Activated T-helper 1 cell treated with anti-CD3 and anti-CD28 coated beads, Interleukin-12 subunit alpha, Interleukin-12 subunit beta, Interleukin-2, Interleukin-4 antibody, amounts not matched to agents 30 ng/mL and 10 ng/mL and 1 ng/mL, durations not matched to agents 14 hours and 24 hours and 36 hours (primary cell): Measurements from ENCODE around the gene ADAP1. TPM values are rescaled to one million over a fixed set of nuclear protein-coding genes. Genes with fewer than 3 reads are reported as not detected.
A peak's percentile ranks its signal among the peaks of the same experiment; 100 is the strongest.

Experiments
- DNase-seq: peaks from one replicate; pipeline ENCODE4 v3.0.0; 2021; ENCODE audit warnings: low spot score
- H3K27ac Mint-ChIP-seq: one replicate; pipeline ENCODE4 v1.8.0; 2021; ENCODE audit warnings: mild to moderate bottlenecking, mixed read lengths
- H3K27me3 Mint-ChIP-seq: one replicate; pipeline ENCODE4 v1.8.0; 2022; ENCODE audit warnings: mild to moderate bottlenecking, moderate library complexity, mixed read lengths; ENCODE audit not compliant: insufficient read depth
- H3K36me3 Mint-ChIP-seq: one replicate; pipeline ENCODE4 v1.8.0; 2021; ENCODE audit warnings: low read depth, mixed read lengths
- H3K4me1 Mint-ChIP-seq: one replicate; pipeline ENCODE4 v1.8.0; 2021; ENCODE audit warnings: low read depth, mixed read lengths
- H3K4me3 Mint-ChIP-seq: one replicate; pipeline ENCODE4 v1.8.0; 2021; ENCODE audit warnings: mild to moderate bottlenecking, moderate library complexity, mixed read lengths
- H3K9me3 Mint-ChIP-seq: one replicate; pipeline ENCODE4 v1.8.0; 2021; ENCODE audit warnings: mixed read lengths
- intact Hi-C: fragments of 100-400 bp; cut with micrococcal nuclease; formaldehyde crosslinking; loops from one replicate; pipeline ENCODE4 v1.15.1; 2024
- total RNA-seq: library from RNA; stranded (reverse); gene quantifications from 2 replicates; pipeline ENCODE4 v1.2.3, GENCODE V29; 2022

The ADAP1 gene
- total RNA-seq, 1 donor from 2014 or later = 80.9 TPM

DNA sequence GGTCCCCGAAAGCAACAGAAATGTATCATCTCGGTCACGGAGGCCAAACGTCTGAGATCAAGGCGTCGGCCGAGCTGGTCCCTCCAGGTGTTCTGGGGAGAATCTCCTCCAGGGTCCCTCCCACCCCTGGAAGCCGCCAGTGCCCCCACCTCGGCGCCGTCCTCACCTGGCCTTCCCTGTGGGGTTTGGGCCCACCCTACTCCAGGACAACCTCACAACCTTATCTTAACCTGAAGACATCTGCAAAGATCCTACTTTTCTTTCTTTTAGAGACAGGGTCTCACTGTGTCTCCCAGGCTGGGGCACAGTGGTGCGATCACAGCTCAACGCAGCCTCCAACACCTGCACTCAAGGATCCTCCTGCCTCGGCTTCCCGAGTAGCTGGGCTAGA lies 33.4 kb downstream of the ADAP1 start:
- H3K4me1 Mint-ChIP-seq = peaks cover 23% of the 10 kb centered on the region

DNA sequence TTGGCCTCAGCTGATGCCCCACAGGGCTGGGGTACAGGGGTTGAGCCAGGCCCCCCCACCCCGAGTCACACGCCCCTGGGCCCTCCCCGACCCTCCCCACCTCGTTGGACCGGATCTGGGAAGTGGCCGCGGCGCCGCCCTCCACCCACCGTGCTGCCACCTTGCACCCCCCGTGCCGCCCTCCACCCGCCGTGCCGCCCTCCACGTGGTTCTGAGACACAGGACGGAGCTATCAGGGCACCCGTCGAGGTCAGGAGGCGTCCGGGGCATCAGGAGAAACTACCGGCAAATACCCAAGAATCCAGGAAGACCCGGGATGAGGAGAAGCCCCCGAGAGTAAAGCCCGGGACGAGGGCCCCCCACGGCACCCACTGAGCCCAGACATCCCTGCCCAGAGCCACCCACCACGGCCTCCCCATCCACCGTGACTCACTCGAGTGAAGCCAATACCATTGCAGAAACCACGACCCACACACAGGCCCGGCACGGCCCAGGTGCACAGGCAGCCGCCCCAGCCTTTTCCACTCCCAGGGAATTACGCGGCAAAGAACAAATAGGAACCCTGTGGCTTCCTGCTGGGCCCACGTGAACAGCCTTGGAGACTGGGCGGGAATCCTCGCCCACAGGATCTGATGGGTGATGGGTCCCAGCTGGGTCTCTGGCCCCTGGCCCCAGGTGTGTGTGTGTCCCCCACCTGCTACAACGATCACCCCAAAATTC lies 34.0 kb downstream of the ADAP1 start:
- Mint-ChIP-seq H3K36me3 (peaks cover 8% of the 10 kb centered on the region), H3K4me1 (peaks cover 25% of the 10 kb centered on the region), H3K27me3 (peaks cover 4% of the 10 kb centered on the region), H3K4me3 (peak overlapping the region; percentile 31), H3K27ac (peak overlapping the region; percentile 78), H3K9me3 (no peaks in the 10 kb centered on the region)
- intact Hi-C loops = loop anchor here (5.0 kb wide), 1 partner anchor 122 kb away; the partner anchor contains the start of gene GPR146
- DNase-seq = no peak

More for the DNA sequence above, 33.4 kb downstream of the ADAP1 start:
- Mint-ChIP-seq H3K4me3 (peak overlapping the region; percentile 31), H3K27ac (peak overlapping the region; percentile 78), H3K36me3 (peaks cover 8% of the 10 kb centered on the region), H3K27me3 (peaks cover 4% of the 10 kb centered on the region), H3K9me3 (no peaks in the 10 kb centered on the region)
- DNase-seq = no peak
- intact Hi-C loops = loop anchor here (5.0 kb wide), 1 partner anchor 121 kb away; the partner anchor contains the start of gene GPR146

DNA sequence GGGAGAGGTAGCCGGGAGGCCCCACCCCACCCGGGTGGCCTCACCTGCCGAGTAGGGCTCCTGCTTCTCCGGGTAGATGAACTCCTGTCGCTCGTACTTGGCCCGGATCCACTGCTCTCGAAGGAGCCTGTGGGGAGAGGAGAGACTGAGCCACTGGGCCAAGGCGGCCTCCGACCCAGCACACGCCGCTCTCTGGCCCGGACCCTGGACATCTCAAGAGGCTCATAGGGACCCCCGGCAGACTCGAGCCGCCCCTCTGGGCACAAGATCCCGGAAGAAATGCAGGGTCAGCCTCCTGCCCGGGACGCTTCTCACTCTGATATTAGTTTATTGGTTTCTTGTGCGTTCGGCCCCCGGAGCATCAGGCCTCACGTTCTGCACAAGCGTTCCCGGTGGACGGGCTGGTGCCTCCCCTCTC lies 34.5 kb downstream of the ADAP1 start:
- intact Hi-C loops = loop anchor here (5.0 kb wide), 1 partner anchor 122 kb away; the partner anchor contains the start of gene GPR146
- no peak overlapping the region for H3K4me3 Mint-ChIP-seq
- H3K4me1 Mint-ChIP-seq = peaks cover 25% of the 10 kb centered on the region
- H3K9me3 Mint-ChIP-seq = no peaks in the 10 kb centered on the region
- H3K27me3 Mint-ChIP-seq = peaks cover 4% of the 10 kb centered on the region
- no peak for DNase-seq
- H3K27ac Mint-ChIP-seq = no peak overlapping the region
- H3K36me3 Mint-ChIP-seq = peaks cover 8% of the 10 kb centered on the region

GRCh38 chr7:919114-919442 lies 35.4 kb downstream of the ADAP1 start:
- no peak for DNase-seq
- Mint-ChIP-seq H3K4me1 (peaks cover 19% of the 10 kb centered on the region), H3K27ac (no peak overlapping the region), H3K36me3 (peaks cover 8% of the 10 kb centered on the region), H3K4me3 (no peak overlapping the region), H3K9me3 (no peaks in the 10 kb centered on the region), H3K27me3 (peaks cover 4% of the 10 kb centered on the region)
- intact Hi-C loops = no loop called here

GRCh38 chr7:918441-919113 lies 35.9 kb downstream of the ADAP1 start:
- Mint-ChIP-seq H3K9me3 (no peaks in the 10 kb centered on the region), H3K4me1 (peaks cover 19% of the 10 kb centered on the region), H3K27ac (no peak overlapping the region), H3K27me3 (peaks cover 4% of the 10 kb centered on the region), H3K4me3 (no peak overlapping the region), H3K36me3 (peaks cover 8% of the 10 kb centered on the region)
- intact Hi-C loops = no loop called here
- DNase-seq = no peak

DNA sequence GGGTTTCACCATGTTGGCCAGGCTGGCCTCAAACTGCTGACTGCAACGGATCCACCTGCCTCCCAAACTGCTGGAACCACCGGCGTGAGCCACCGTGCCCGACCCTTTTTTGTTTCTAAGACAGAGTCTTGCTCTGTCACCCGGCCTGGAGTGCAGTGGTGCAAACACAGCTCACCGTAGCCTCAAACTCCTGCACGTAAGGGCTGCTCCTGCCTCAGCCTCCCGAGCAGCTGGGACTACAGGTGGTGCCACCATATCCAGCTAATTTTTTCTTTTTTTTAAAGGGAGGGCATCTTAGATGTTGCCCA lies 36.4 kb downstream of the ADAP1 start:
- DNase-seq = no peak
- no peaks in the 10 kb centered on the region for H3K9me3 Mint-ChIP-seq

DNA sequence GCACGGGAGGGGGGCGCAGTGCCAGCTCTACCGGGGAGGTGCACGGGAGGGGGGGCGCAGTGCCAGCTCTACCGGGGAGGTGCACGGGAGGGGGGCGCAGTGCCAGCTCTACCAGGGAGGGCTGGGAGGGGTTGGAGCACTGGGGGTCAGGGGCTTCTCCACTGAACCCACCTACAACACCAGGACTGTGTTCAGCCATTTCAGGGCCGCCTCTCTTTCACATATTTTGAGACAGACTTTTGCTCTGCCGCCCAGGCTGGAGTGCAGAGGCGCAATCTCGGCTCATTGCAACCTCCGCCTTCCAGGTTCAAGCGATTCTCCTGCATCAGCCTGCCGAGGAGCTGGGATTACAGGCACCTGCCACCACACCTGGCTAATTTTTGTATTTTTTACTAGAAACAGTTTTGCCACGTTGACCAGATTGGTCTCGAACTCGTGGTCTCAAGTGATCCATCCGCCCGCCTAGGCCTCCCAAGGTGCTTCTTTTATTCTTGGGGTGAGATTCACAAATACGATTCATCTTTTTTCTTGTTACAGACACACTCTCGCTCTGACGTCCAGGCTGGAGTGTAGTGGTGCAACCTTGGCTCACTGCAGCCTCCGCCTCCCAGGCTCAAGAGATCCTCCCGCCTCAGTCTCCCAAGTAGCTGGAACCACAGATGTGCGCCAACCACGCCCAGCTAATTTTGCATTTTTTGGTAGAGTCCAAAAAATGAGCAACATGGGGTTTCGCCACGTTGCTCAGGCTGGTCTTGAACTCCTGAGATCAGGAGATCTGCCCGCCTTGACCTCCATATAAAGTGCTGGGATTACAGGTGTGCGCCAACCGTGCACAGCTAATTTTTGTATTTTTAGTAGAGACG lies 37.0 kb downstream of the ADAP1 start:
- intact Hi-C loops = no loop called here
- Mint-ChIP-seq H3K27ac (no peak overlapping the region), H3K4me1 (peaks cover 8% of the 10 kb centered on the region), H3K9me3 (no peaks in the 10 kb centered on the region), H3K36me3 (peaks cover 8% of the 10 kb centered on the region), H3K4me3 (no peak overlapping the region), H3K27me3 (no peaks in the 10 kb centered on the region)
- DNase-seq = no peak

More for the DNA sequence above, 36.4 kb downstream of the ADAP1 start:
- no peak overlapping the region for H3K4me3 Mint-ChIP-seq
- peaks cover under 1% of the 10 kb centered on the region for H3K27me3 Mint-ChIP-seq
- H3K4me1 Mint-ChIP-seq = peaks cover 14% of the 10 kb centered on the region
- no peak overlapping the region for H3K27ac Mint-ChIP-seq
- peaks cover 8% of the 10 kb centered on the region for H3K36me3 Mint-ChIP-seq
- intact Hi-C loops = no loop called here

- H3K4me3 Mint-ChIP-seq = no peak overlapping the region
- no peaks in the 10 kb centered on the region for H3K27me3 Mint-ChIP-seq
- no peaks in the 10 kb centered on the region for H3K9me3 Mint-ChIP-seq
- peaks cover 7% of the 10 kb centered on the region for H3K36me3 Mint-ChIP-seq
- H3K4me1 Mint-ChIP-seq = peaks cover 5% of the 10 kb centered on the region
- intact Hi-C loops = no loop called here
- H3K27ac Mint-ChIP-seq = peak overlapping the region; percentile 1
- DNase-seq = no peak
These were observed 38.1 kb downstream of the ADAP1 start for GRCh38 chr7:916291-916941.

GRCh38 chr7:915291-916218 lies 38.9 kb downstream of the ADAP1 start:
- peaks cover 5% of the 10 kb centered on the region for H3K4me1 Mint-ChIP-seq
- intact Hi-C loops = no loop called here
- H3K27ac Mint-ChIP-seq = peak overlapping the region; percentile 1
- H3K27me3 Mint-ChIP-seq = no peaks in the 10 kb centered on the region
- no peak overlapping the region for H3K4me3 Mint-ChIP-seq
- no peaks in the 10 kb centered on the region for H3K9me3 Mint-ChIP-seq
- DNase-seq = no peak
- peaks cover 3% of the 10 kb centered on the region for H3K36me3 Mint-ChIP-seq

DNA sequence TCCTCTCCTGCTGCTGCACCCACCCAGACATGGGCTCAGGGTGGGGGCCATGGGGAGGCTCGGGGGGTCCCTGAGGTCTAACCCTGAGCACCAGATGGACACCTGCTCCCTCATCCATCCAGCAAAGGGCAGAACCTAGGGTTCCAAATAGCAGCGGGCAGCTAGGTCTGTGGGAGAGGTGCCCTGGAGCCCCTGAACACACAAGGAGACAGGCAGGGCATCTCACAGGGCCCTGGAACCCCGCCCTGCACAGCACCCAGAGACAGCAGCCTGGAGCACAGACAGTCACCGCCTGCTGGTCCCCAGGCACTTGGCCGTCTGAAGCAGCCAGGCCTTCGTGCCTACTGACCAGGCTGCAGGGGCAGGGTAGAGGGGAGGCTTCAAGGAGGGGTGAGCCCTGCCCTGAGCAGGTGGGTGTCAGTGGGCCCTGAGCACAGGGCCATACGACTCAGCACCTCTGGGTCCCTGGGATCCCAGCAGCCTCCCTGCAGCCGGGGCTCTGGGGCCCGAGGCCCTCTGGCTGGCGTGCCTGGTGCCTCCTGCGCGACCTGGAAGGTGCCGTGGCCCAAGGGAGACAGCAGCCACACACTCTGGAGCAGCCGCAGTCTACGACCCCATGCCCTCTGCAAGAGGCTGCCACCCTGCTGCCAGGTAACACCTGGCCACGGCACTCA lies 39.8 kb downstream of the ADAP1 start:
- Mint-ChIP-seq H3K4me1 (peaks cover 5% of the 10 kb centered on the region), H3K4me3 (no peak overlapping the region), H3K9me3 (no peaks in the 10 kb centered on the region), H3K36me3 (peaks cover 3% of the 10 kb centered on the region), H3K27me3 (no peaks in the 10 kb centered on the region), H3K27ac (no peak overlapping the region)
- intact Hi-C loops = no loop called here
- DNase-seq = no peak

DNA sequence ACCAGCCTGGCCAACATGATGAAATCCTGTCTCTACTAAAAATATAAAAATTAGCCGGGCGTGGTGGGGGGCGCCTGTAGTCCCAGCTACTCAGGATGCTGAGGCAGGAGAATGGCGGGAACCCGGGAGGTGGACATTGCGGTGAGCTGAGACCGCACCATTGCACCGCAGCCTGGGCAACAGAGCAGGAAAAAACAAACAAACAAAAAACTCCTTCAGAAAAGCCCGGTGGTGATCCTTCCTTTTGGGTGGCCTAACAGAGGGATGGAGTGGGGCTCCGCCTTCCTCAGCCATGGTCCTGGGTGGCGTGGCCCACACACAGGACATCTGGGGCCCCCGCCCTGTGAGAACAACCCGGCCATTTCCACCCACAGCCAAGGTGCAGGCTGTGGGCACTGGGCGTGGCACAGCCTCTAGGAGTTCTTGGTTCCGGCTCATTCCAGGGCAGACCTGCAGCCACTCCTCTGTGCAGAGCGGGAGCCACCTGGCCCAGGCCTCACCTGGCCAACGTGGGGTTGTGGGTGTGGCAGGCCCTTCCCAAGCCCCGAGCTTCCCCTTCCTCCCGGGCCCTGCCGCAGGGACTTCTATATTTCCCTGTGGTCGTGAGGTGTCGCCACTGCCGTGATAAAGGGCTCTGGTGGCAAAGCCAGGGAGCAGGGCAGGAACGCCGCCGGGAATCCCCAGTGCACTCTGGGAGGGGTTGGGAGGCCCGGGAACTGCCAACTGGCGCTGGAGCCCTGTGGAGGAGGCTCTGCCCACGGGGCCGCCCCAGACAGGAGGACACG lies 40.6 kb downstream of the ADAP1 start:
- Mint-ChIP-seq H3K4me1 (peaks cover 5% of the 10 kb centered on the region), H3K27ac (no peak overlapping the region), H3K36me3 (no peaks in the 10 kb centered on the region), H3K9me3 (no peaks in the 10 kb centered on the region), H3K27me3 (no peaks in the 10 kb centered on the region), H3K4me3 (no peak overlapping the region)
- intact Hi-C loops = no loop called here
- no peak for DNase-seq
